HepG2 (cell line): ENCODE measurements around the gene NOP9. TPM values are rescaled to one million over a fixed set of nuclear protein-coding genes. Genes with fewer than 3 reads are reported as not detected.

Experiments
- AKAP8 ChIP-seq: sonication (generic); formaldehyde crosslinking; IDR thresholded peaks from 2 replicates; pipeline ENCODE4 v1.5.1; 2020; ENCODE audit warnings: mild to moderate bottlenecking, missing genetic modification reagents
- CCAR2 ChIP-seq: fragments of 200-400 bp; formaldehyde crosslinking; optimal IDR thresholded peaks from 2 replicates; pipeline ENCODE3; 2018; ENCODE audit warnings: low read depth, mild to moderate bottlenecking, low read length, moderate library complexity
- DBP ChIP-seq: sonication (generic); formaldehyde crosslinking; IDR thresholded peaks from 2 replicates; pipeline ENCODE4 v1.4.0; 2020; ENCODE audit warnings: missing genetic modification reagents; ENCODE audit errors: not compliant biosample characterization
- HNRNPH1 ChIP-seq: fragments of 200-400 bp; formaldehyde crosslinking; optimal IDR thresholded peaks from 2 replicates; pipeline ENCODE3; 2017; ENCODE audit warnings: mild to moderate bottlenecking, low read depth, low read length
- MAFK ChIP-seq, 2 experiments: IDR thresholded peaks in 1 of 2; conservative IDR thresholded peaks in 1 of 2; 2 replicates each; pipeline ENCODE4 v1.6.1; 2011; ENCODE audit warnings: improper control_type of control experiment in 2 of 2, low read length in 2 of 2
- MXD4 ChIP-seq: IDR thresholded peaks from 2 replicates; pipeline ENCODE4 v1.6.1; 2016; ENCODE audit warnings: mild to moderate bottlenecking, missing biosample characterization, missing genetic modification reagents
- POGK ChIP-seq: sonication (generic); formaldehyde crosslinking; conservative IDR thresholded peaks from 2 replicates; pipeline ENCODE4 v1.8.0; 2022; ENCODE audit warnings: mild to moderate bottlenecking, moderate library complexity, missing genetic modification reagents
- RELA ChIP-seq: sonication (generic); formaldehyde crosslinking; IDR thresholded peaks from 2 replicates; pipeline ENCODE4 v1.4.0; 2020; ENCODE audit warnings: missing genetic modification reagents
- SKIL ChIP-seq: sonication (generic); formaldehyde crosslinking; IDR thresholded peaks from 2 replicates; pipeline ENCODE4 v1.8.0; 2022; ENCODE audit warnings: missing genetic modification reagents, mild to moderate bottlenecking, moderate library complexity, borderline replicate concordance
- SNRNP70 ChIP-seq: fragments of 200-400 bp; formaldehyde crosslinking; IDR thresholded peaks from 2 replicates; pipeline ENCODE4 v1.6.1; 2017; ENCODE audit warnings: mild to moderate bottlenecking, low read depth, low read length, moderate library complexity
- SUZ12 ChIP-seq: fragments of 150-350 bp; IDR thresholded peaks from 2 replicates; pipeline ENCODE4 v1.6.1; 2014; ENCODE audit warnings: low read depth, low read length
- XBP1 ChIP-seq: sonication (generic); formaldehyde crosslinking; IDR thresholded peaks from 2 replicates; pipeline ENCODE4 v1.5.0; 2020; ENCODE audit warnings: missing genetic modification reagents
- ZBTB8A ChIP-seq: sonication (generic); formaldehyde crosslinking; IDR thresholded peaks from 2 replicates; pipeline ENCODE4 v1.4.0; 2020; ENCODE audit warnings: mild to moderate bottlenecking, low read depth, missing genetic modification reagents, borderline replicate concordance
- ZMAT3 ChIP-seq: sonication (generic); formaldehyde crosslinking; conservative IDR thresholded peaks from 2 replicates; pipeline ENCODE4 v1.7.0; 2021; ENCODE audit warnings: missing genetic modification reagents
- ZNF142 ChIP-seq: sonication (generic); formaldehyde crosslinking; IDR thresholded peaks from 2 replicates; pipeline ENCODE4 v1.4.0; 2020; ENCODE audit warnings: missing genetic modification reagents
- ZNF484 ChIP-seq: sonication (generic); formaldehyde crosslinking; IDR thresholded peaks from 2 replicates; pipeline ENCODE4 v1.5.1; 2020; ENCODE audit warnings: mild to moderate bottlenecking, low read depth, missing genetic modification reagents, borderline replicate concordance
- ZNF83 ChIP-seq: sonication (generic); formaldehyde crosslinking; IDR thresholded peaks from 2 replicates; pipeline ENCODE4 v1.4.0; 2020; ENCODE audit warnings: missing genetic modification reagents, mild to moderate bottlenecking, borderline replicate concordance
- polyA plus RNA-seq, 8 experiments: library from polyadenylated mRNA; depleted of rRNA in 3 of 8; stranded (reverse) in 7 of 8; unstranded in 1 of 8; fragments of >200 nt; fragmentation: Illumina TruSeq in 4 of 8; extraction: Trizol in 4 of 8; gene quantifications; 2 replicates each; pipeline versions ENCODE4 v1.2.1 to v1.2.3, GENCODE V29; 2011 to 2016; ENCODE audit warnings: low read depth in 4 of 8, missing spikeins in 1 of 8, mixed read lengths in 1 of 8; ENCODE audit not compliant: insufficient read depth in 1 of 8
- total RNA-seq, 5 experiments: library from RNA; depleted of rRNA; stranded (reverse); fragments of >200 nt; fragmentation: Illumina TruSeq; extraction: Trizol; gene quantifications; 2 replicates each; pipeline ENCODE4 v1.2.3, GENCODE V29; 2016; ENCODE audit warnings: low read depth in 1 of 5

Gene NOP9
- total and polyA plus RNA-seq, 2 of the 13 experiments (the other 11 are each of a cell fraction or from before 2014, with no cell fraction given): 24.5 to 61.6 TPM

GRCh38 chr14:24299255-24300191 lies at the start of gene NOP9, which contains the start of gene DHRS1 (continued):
- TF ChIP-seq ZNF142 (CRISPR knock-in tag): peak; percentile 84; the same call in 1 of the 2 replicates
- no peak; the same call in 1 of the 2 replicates for TF ChIP-seq ZNF83 (CRISPR knock-in tag)
- TF ChIP-seq DBP (CRISPR knock-in tag): peak; percentile 99
- TF ChIP-seq SKIL: no peak
- TF ChIP-seq SNRNP70: no peak
- TF ChIP-seq ZNF484 (CRISPR knock-in tag): 0 out of 2 replicates have a peak, but pooled peaks have one; percentile 80
- 0 out of 2 replicates have a peak, but pooled peaks have one; percentile 30 for TF ChIP-seq SUZ12
- TF ChIP-seq RELA (CRISPR knock-in tag): peak; percentile 41
- peak; percentile 88; the same call in 1 of the 2 replicates for TF ChIP-seq ZMAT3 (CRISPR knock-in tag)
- 0 out of 2 replicates have a peak, but pooled peaks have one; percentile 54 for TF ChIP-seq XBP1 (CRISPR knock-in tag)
- peak; percentile 96 for TF ChIP-seq AKAP8
- peak; percentile 99 for TF ChIP-seq MXD4
- peak; percentile 96 for TF ChIP-seq POGK (CRISPR knock-in tag)
- TF ChIP-seq CCAR2: no peak
- TF ChIP-seq MAFK (conservative IDR thresholded peaks at IDR 0.05 in 1 of 2, IDR thresholded peaks at IDR 0.05 in 1 of 2; ENCODE audit: low read length in 2 of 2): peak in 1 of 2 experiments; percentile 44; a peak in 2 of 4 replicates
- no peak for TF ChIP-seq HNRNPH1
- TF ChIP-seq ZBTB8A (CRISPR knock-in tag): peak; percentile 80; the same call in 1 of the 2 replicates
